GM19438 (cell line): Measurements from ENCODE around the gene GABRB2.
"Not testable (repeated sequence)": the region's sequence is repeated elsewhere in the genome, so short reads cannot be mapped to it uniquely, and the experiment has no call there.

Experiments
- ATAC-seq: cut with Tn5 transposase; IDR thresholded peaks from one replicate; pipeline ENCODE4 v1.9.1; 2021; ENCODE audit warnings: low read depth; ENCODE audit not compliant: unreplicated experiment

GABRB2 gene

GRCh38 chr5:161258438-161258837 is 288.1 kb downstream of the GABRB2 start:
- no peak for ATAC-seq

DNA sequence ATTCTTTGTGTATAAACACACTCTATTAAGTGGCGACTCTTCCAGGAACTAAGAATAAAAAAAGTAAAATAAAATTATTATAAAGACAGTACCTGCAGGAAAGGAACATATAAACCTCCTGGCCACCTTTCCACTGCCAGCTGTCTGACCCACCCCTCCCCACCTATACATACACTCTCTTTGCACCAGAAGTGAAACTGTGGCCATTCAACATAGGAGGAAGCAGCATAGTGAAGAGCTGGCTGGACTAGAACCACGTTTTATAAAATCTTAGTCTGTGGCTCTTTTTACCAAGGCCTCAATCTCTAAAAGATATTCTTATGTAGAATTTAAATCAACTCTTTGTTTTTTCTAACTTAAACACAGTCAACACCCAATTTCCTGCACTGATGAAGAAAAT is 289.6 kb downstream of the GABRB2 start:
- no peak for ATAC-seq

DNA sequence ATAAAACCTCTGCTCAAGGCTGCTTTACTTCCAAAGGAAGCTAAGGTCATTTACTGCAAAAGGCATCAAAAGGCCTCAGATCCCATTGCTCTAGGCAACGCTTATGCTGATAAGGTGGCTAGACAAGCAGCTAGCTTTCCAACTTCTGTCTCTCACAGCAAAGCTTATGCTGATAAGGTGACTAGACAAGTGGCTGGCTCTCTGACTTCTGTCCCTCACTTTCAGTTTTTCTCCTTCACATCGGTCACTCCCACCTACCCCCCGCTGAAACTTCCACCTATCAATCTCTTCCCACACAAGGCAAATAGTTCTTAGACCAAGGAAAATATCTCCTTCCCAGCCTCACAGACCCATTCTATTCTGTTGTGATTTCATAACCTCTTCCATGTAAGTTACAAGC is 293.6 kb downstream of the GABRB2 start:
- not testable (repeated sequence) for ATAC-seq

DNA sequence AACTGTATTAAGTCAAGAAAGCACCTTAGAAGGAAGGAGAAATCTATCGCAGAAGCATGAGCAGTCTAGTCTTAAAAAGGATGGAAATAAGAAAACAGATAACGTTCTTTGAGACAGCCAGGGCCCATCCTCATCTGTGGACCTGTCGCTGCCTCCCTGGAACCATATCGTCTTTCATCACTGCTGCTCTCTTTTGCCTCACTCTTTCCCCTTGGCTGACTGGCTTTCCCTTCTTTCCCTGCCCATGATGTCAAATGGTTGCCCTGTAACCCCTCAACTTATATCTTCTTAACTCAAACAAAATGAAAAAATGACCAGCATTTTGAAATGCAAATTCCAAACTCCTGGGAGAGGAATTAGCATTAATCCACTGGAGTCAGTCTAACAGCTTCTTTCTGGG is 299.8 kb downstream of the GABRB2 start:
- ATAC-seq, result no peak

- not testable (repeated sequence) for ATAC-seq
These were observed 300.7 kb downstream of the GABRB2 start for GRCh38 chr5:161245846-161246245.
